ENCODE data around the gene GMPR.
A peak's percentile ranks its signal among the peaks of the same experiment; 100 is the strongest.

GMPR gene

GRCh38 chr6:16333580-16333979 lies 95.2 kb downstream of the GMPR start:
- peak; percentile 62 for DNase-seq

GRCh38 chr6:16334671-16335070 lies 96.3 kb downstream of the GMPR start:
- DNase-seq, result peak; percentile 92

- no peak for DNase-seq
Measured at GRCh38 chr6:16335176-16335575, 96.8 kb downstream of the GMPR start.

GRCh38 chr6:16336056-16336818 lies 97.8 kb downstream of the GMPR start:
- DNase-seq, result no peak

GRCh38 chr6:16336911-16337294 lies 98.5 kb downstream of the GMPR start:
- no peak for DNase-seq

GRCh38 chr6:16337295-16337975 lies 99.0 kb downstream of the GMPR start:
- peak; percentile 99 for DNase-seq

GRCh38 chr6:16338577-16339264 lies 100.3 kb downstream of the GMPR start:
- peak; percentile 100 for DNase-seq

- DNase-seq, result no peak
Measured at GRCh38 chr6:16339265-16339587, 100.8 kb downstream of the GMPR start.

GRCh38 chr6:16343593-16343992 lies 105.2 kb downstream of the GMPR start:
- DNase-seq, result no peak

GRCh38 chr6:16344756-16345155 lies 106.4 kb downstream of the GMPR start:
- peak; percentile 84 for DNase-seq
